A673 (cell line): Measurements from ENCODE around the gene TMEM169. TPM values are rescaled to one million over a fixed set of nuclear protein-coding genes. Genes with fewer than 3 reads are reported as not detected.
A peak's percentile ranks its signal among the peaks of the same experiment; 100 is the strongest.

Experiments
- BruUV-seq: library from RNA; stranded (reverse); fragments of 400-500 nt; replicated peaks from 2 replicates; lab custom pipeline; 2021; lab: Mats Ljungman, UMichigan
- CTCF ChIA-PET: fragments of 300-600 bp; sonication (Branson Sonifier 250); formaldehyde crosslinking; loops from one replicate; lab custom pipeline; 2022; ENCODE audit warnings: antibody characterized with exemption; lab: Charles Lee
- POLR2A ChIA-PET: fragments of 300-600 bp; sonication (Branson Sonifier 250); formaldehyde crosslinking; loops from one replicate; lab custom pipeline; 2022; ENCODE audit warnings: antibody characterized with exemption; ENCODE audit not compliant: low non-redundant PET; lab: Charles Lee
- DNase-seq: peaks from one replicate; pipeline ENCODE4 v3.0.0-alpha.2; 2015; ENCODE audit warnings: low spot score
- H3K27ac ChIP-seq: fragments of 200-600 bp; sonication (generic); 2 replicates; pipeline ENCODE4 v1.5.1; 2016; ENCODE audit warnings: mixed run types, low read depth, mild to moderate bottlenecking, mixed read lengths, antibody characterized with exemption, low read length; ENCODE audit not compliant: poor library complexity, severe bottlenecking
- H3K27me3 ChIP-seq: fragments of 200-600 bp; sonication (generic); replicated peaks from 2 replicates; pipeline ENCODE4 v1.6.1; 2017; ENCODE audit warnings: mixed run types, low read depth, mild to moderate bottlenecking, mixed read lengths, antibody characterized with exemption, low read length; ENCODE audit not compliant: insufficient read depth, poor library complexity
- H3K36me3 ChIP-seq: fragments of 200-600 bp; sonication (generic); 2 replicates; pipeline ENCODE4 v1.6.1; 2016; ENCODE audit warnings: mixed run types, mild to moderate bottlenecking, mixed read lengths, antibody characterized with exemption, low read length; ENCODE audit not compliant: insufficient read depth, poor library complexity, severe bottlenecking
- H3K4me1 ChIP-seq: fragments of 200-600 bp; sonication (generic); 2 replicates; pipeline ENCODE4 v1.6.1; 2017; ENCODE audit warnings: mixed run types, mild to moderate bottlenecking, mixed read lengths, antibody characterized with exemption, low read length; ENCODE audit not compliant: insufficient read depth, poor library complexity, severe bottlenecking
- H3K4me3 ChIP-seq: fragments of 200-600 bp; sonication (generic); 2 replicates; pipeline ENCODE4 v1.5.1; 2016; ENCODE audit warnings: low read depth, mixed run types, mild to moderate bottlenecking, mixed read lengths, low read length; ENCODE audit not compliant: poor library complexity, severe bottlenecking
- H3K9me3 ChIP-seq: fragments of 200-600 bp; sonication (generic); 2 replicates; pipeline ENCODE4 v1.6.1; 2016; ENCODE audit warnings: mixed run types, low read depth, mild to moderate bottlenecking, mixed read lengths, antibody characterized with exemption, low read length; ENCODE audit not compliant: poor library complexity, severe bottlenecking
- EZH2 ChIP-seq: fragments of 200-600 bp; sonication (generic); IDR thresholded peaks from 2 replicates; pipeline ENCODE4 v1.6.1; 2017; ENCODE audit warnings: borderline replicate concordance, low read depth, mild to moderate bottlenecking, mixed read lengths, antibody characterized with exemption, low read length; ENCODE audit not compliant: poor library complexity, severe bottlenecking
- intact Hi-C: fragments of 100-400 bp; cut with micrococcal nuclease; formaldehyde crosslinking; loops from one replicate; pipeline ENCODE4 v1.10.0; 2022; ENCODE audit not compliant: unreplicated experiment
- total RNA-seq: library from RNA; stranded (reverse); gene quantifications from 2 replicates; pipeline ENCODE4 v1.2.3, GENCODE V29; 2021
- TF ChIP-seq, protein P1 (sequence below): fragments of 300-800, 200-600 bp; sonication (generic); conservative IDR thresholded peaks from 2 replicates; pipeline ENCODE4 v1.5.1; 2017; ENCODE audit warnings: low read depth, mild to moderate bottlenecking, antibody characterized with exemption, low read length, moderate library complexity, mixed read lengths

TMEM169 gene
- total RNA-seq, 1 experiment from 2014 or later = 1.1 TPM

DNA sequence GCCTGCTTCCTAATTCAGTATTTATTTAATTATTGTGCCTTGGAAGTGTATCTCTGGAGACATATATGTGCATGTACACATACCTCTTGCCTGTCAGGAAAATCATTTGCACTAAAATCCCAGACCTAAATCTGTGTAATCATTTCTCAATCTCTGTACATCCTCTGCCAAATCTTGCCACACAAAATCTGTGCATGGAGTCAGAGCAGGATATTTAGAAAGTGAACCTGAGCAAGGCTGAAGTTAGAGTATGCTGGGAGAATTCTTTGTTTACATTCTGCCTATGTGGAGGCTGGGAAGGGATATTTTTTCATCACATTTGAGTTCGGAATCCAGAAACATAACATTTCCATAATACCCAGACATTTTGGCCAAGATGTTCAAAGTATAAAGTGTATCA lies 36.8 kb downstream of the TMEM169 start:
- TF ChIP-seq, protein P1, sequence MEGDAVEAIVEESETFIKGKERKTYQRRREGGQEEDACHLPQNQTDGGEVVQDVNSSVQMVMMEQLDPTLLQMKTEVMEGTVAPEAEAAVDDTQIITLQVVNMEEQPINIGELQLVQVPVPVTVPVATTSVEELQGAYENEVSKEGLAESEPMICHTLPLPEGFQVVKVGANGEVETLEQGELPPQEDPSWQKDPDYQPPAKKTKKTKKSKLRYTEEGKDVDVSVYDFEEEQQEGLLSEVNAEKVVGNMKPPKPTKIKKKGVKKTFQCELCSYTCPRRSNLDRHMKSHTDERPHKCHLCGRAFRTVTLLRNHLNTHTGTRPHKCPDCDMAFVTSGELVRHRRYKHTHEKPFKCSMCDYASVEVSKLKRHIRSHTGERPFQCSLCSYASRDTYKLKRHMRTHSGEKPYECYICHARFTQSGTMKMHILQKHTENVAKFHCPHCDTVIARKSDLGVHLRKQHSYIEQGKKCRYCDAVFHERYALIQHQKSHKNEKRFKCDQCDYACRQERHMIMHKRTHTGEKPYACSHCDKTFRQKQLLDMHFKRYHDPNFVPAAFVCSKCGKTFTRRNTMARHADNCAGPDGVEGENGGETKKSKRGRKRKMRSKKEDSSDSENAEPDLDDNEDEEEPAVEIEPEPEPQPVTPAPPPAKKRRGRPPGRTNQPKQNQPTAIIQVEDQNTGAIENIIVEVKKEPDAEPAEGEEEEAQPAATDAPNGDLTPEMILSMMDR = no peak
- no peak for TF ChIP-seq EZH2
- H3K9me3 ChIP-seq = no peaks in the 10 kb centered on the region
- intact Hi-C loops = no loop called here
- H3K4me3 ChIP-seq = no peak overlapping the region
- H3K27me3 ChIP-seq = no peaks in the 10 kb centered on the region
- no peak for DNase-seq
- ChIA-PET POLR2A (no interaction called here), CTCF (no interaction called here)
- H3K36me3 ChIP-seq = peaks cover 87% of the 10 kb centered on the region
- no TSS peak for BruUV-seq
- H3K4me1 ChIP-seq = peaks cover 56% of the 10 kb centered on the region
- H3K27ac ChIP-seq = peak overlapping the region; percentile 44

DNA sequence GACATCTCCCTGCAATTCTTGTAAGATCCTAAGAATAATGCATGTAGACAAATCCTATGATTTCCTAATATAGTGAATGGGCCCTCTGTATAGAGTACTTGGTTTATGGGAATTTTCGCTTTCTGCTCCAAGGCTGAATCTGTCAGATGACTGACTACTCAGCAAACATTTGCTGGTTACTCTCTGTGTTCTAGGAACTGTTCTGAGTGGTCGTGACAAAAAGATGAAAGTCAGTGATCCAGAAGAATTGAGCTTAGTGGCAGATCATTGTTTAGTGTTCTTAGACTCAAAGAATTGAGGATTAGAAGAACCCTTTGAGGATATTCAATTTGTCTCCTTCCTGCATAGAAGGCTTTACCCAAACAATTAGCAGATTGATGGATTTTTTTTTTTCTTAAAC lies 37.4 kb downstream of the TMEM169 start:
- H3K36me3 ChIP-seq = peaks cover 87% of the 10 kb centered on the region
- peak overlapping the region; percentile 44 for H3K27ac ChIP-seq
- ChIA-PET CTCF (interaction anchor here (0.6 kb wide), 1 partner anchor 9 kb away, joined by 3 read pairs; no protein-coding TSS in a partner anchor), POLR2A (no interaction called here)
- intact Hi-C loops = no loop called here
- H3K4me1 ChIP-seq = peaks cover 55% of the 10 kb centered on the region
- H3K27me3 ChIP-seq = no peaks in the 10 kb centered on the region
- TF ChIP-seq, protein P1 = no peak
- no peak for TF ChIP-seq EZH2
- DNase-seq = peak; percentile 55
- no peak overlapping the region for H3K4me3 ChIP-seq
- BruUV-seq = no TSS peak
- no peaks in the 10 kb centered on the region for H3K9me3 ChIP-seq

DNA sequence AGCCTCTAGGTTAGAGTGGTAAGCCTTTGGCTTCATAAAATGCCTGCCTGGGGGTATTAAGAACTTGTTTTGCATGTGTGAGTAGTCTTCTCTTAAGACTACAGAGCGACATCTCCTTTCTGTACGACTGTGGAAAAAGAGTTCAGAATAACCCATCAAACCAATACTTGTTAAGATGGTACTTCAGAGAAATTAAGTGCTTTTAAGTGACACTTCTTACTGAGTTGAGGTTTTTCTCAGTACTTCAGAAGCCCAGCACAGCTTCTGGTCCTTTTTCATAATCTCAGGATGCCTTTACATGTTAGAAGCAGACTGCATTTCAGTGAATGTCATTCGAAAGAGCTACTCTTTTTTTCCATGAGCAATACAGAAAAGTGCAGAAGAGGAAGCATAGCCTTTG lies 38.3 kb downstream of the TMEM169 start:
- no TSS peak for BruUV-seq
- Histone ChIP-seq H3K9me3 (no peaks in the 10 kb centered on the region), H3K36me3 (peaks cover 92% of the 10 kb centered on the region), H3K27me3 (no peaks in the 10 kb centered on the region), H3K4me1 (peaks cover 51% of the 10 kb centered on the region), H3K4me3 (no peak overlapping the region), H3K27ac (peak overlapping the region; percentile 18)
- intact Hi-C loops = no loop called here
- ChIA-PET CTCF (no interaction called here), POLR2A (no interaction called here)
- TF ChIP-seq, protein P1 = no peak
- no peak for TF ChIP-seq EZH2
- DNase-seq = no peak
